Measurements from ENCODE around the gene NEK11.
"Not testable (repeated sequence)": the region's sequence is repeated elsewhere in the genome, so short reads cannot be mapped to it uniquely, and the experiment has no call there.

NEK11 gene

DNA sequence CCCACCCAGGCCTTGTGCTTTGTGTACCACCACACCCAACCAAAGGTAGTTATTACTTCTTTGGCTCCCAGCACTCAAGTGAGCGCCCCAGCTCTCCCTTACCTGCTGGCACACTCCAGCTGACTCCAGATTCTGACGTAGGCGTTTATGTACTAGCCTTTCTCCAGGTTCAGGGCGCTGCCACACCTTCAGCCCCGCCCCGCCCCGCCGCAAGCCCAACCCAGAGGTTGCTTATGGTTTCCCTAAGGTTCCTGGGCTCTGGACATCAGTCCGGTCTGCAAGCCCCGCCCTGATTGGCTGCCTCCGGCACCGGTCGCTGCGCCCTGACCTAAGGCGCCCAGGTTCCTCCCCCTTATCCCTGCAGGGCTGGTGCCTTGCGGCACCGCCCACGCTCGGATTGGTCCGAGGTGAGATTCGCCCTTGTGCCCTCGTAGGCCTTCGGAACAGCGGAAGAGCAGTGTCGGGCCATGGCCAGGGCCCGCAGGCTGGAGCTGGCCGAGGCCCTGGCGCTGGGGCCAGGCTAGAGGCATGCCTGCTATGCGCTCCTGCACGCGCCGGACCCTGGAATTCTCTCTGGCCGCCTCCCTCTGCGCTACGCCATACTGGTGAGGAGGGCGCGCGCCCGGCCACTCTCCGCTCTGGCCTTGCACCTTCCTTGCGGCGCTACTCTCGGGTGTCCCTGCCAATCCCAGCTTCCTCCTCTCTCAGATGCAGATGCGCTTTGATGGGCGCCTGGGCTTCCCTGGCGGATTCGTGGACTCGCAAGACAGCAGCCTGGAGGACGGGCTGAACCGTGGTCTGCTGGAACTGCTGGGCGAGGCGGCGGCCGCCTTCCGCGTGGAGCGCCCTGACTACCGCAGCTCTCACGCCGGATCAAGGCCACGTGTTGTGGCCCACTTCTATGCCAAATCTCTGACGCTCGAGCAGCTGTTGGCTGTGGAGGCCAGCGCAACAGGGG, 335.1 kb downstream of the NEK11 start:
- DNase-seq = peak; percentile 57

GRCh38 chr3:131363275-131363674, 336.6 kb downstream of the NEK11 start:
- no peak for DNase-seq

DNA sequence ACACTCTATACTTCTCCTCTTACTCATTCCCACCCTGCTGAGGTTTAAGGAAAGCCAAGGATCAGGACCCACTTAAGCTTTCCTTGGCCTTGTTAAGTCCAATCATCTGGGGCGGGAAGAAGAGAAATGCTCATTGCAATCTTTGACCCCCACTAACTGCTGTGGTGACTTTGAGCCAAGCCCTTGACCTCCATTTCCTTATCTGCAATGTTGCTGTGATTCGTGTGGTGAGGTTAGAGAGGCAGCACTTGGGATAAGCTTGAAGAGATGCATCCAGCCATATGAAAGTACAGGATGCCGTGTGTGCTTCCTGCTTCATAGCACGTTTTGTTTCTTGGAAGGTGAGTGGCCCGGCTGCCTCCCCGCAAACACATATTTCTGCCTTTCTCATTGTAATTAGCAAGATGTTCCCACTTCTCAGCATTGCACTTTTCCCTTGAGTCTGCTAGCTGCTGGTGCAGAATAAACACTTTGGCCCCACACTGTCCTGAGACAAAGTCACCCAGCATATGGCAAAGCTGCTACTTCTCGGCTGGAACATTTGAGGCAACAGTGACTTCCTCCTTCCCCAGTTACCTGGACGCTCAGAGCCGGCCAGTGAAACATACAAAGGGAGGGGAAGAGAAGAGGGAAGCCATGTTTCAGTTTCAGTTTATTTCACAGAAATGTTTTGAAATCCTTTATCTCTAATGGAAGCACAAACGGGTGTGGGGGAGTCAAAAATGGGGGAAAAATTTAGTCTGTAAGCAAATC, 344.4 kb downstream of the NEK11 start:
- no peak for DNase-seq

GRCh38 chr3:131371688-131372066, 345.0 kb downstream of the NEK11 start:
- DNase-seq = no peak

- no peak for DNase-seq
These were observed 348.1 kb downstream of the NEK11 start for GRCh38 chr3:131374741-131375140.

GRCh38 chr3:131380821-131381444, 354.3 kb downstream of the NEK11 start:
- DNase-seq = not testable (repeated sequence)

GRCh38 chr3:131381445-131382291, 355.0 kb downstream of the NEK11 start, which contains the start of gene NUDT16:
Gene NUDT16 (plus strand): TSS chr3:131381774. CDS start chr3:131381805, 31 bp downstream.
- DNase-seq = peak; percentile 99

DNA sequence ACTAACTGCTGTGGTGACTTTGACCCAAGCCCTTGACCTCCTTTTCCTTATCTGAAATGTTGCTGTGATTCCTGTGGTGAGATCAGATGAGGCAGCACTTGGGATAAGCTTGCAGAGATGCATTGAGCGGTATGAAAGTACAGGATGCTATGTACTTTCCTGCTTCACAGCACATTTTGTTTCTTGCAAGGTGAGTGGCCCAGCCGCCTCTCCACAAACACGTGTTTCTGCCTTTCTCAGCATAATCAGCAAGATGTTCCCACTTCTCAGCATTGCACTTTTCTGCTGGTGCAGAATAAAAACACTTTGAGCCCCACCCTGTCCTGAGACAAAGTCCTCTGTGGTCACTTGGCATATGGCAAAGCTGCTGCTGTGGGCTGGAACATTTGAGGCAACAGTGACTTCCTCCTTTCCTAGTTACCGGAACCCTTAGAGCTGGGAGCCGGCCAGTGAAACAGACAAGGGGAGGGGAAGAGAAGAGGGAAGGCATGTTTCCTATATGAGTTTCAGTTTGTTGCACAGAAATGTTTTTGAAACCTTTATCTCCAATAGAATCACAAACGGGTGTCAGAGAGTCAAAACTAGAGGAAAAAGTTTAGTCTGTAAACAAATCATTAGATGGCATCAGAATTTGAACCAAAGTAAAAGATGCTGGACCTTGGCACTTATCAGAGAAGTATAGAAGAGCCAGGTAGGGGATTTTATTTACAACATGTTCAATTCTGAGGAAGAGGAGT, 359.9 kb downstream of the NEK11 start:
- DNase-seq = peak; percentile 67

GRCh38 chr3:131387796-131388489, 361.3 kb downstream of the NEK11 start:
- no peak for DNase-seq

GRCh38 chr3:131388490-131388799, 361.8 kb downstream of the NEK11 start:
- no peak for DNase-seq

- no peak for DNase-seq
These were observed 363.7 kb downstream of the NEK11 start for GRCh38 chr3:131390331-131390730.

- no peak for DNase-seq
These were observed 366.4 kb downstream of the NEK11 start for GRCh38 chr3:131393051-131393450.

DNA sequence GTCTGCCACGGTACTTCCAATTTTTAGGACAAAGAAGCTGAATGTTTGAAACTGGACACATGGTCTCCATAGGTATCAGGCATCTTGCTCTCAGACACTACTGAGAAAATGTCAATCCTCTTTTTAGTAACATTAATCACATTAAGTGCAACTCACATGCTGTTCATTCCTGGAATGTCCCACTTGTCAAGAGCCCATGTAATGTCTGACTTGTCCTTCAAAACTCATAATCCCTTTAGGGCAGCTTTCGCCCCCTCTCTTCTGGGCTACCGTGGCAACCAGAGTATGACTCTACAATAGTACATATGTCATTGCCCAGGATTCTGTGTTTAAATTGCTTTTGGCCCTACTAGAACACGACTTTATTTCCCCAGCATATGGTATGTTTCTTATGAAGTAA, 367.2 kb downstream of the NEK11 start:
- DNase-seq = no peak

- no peak for DNase-seq
These were observed 367.7 kb downstream of the NEK11 start for GRCh38 chr3:131394400-131394799.

DNA sequence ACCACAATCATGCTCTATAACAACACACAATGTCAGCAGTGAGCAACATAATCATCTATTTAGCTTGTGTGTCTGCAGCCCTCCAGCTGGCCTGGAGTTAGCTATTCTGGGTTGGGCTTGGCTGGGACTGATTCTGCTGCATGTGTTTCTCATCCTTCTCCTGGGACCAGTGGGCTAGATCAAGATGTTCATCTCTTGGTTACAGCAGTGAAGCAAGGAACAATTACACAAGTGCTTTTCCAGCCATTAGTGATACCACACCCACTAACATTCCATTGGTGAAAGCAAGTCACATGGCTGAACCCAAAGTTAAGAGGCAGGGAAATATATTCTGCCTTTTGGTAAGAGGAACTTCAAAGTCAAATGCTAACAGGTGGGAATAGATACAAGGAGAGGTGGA, 369.5 kb downstream of the NEK11 start:
- no peak for DNase-seq

- no peak for DNase-seq
These were observed 371.2 kb downstream of the NEK11 start for GRCh38 chr3:131397889-131398288.
